HG03558 (cell line): ENCODE measurements around the gene HCFC1R1.
A peak's percentile ranks its signal among the peaks of the same experiment; 100 is the strongest.

Experiments
- ATAC-seq: cut with Tn5 transposase; IDR thresholded peaks from one replicate; pipeline ENCODE4 v1.9.1; 2021; ENCODE audit warnings: moderate number of reproducible peaks; ENCODE audit not compliant: unreplicated experiment; ENCODE audit errors: extremely low read depth

HCFC1R1 gene

DNA sequence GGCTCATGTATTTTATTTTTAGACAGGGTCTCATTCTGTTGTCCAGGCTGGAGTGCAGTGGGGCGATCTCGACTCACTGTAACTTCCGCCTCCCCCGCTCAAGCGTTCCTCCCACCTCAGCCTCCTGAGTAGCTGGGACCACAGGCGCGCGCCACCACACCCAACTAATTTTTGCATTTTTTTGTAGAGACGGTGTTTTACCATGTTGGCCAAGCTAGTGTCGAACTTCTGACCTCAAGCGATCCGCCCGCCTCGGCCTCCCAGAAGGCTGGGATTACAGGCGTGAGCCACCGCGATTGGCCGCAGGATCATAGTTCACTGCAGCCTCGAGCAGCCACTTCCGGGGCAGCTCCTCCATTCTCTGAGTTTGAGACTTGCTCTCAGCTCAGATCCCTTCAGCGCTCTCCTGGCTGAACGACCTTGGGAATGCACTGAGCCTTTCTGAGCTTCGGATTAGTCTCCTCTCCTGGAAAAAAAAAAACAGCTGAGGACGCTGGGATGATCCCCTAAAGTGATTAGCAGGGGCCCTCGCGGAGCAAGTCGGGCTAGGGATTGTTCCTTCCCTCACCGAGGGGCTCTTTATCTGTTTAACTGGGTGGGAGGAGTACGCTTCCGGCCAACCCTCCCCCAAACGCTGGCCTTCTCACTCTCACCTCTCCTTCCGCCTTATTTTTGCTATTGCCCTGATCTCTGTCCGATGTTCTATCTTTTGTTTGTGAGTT is 42.4 kb downstream of the HCFC1R1 start:
- no peak for ATAC-seq

DNA sequence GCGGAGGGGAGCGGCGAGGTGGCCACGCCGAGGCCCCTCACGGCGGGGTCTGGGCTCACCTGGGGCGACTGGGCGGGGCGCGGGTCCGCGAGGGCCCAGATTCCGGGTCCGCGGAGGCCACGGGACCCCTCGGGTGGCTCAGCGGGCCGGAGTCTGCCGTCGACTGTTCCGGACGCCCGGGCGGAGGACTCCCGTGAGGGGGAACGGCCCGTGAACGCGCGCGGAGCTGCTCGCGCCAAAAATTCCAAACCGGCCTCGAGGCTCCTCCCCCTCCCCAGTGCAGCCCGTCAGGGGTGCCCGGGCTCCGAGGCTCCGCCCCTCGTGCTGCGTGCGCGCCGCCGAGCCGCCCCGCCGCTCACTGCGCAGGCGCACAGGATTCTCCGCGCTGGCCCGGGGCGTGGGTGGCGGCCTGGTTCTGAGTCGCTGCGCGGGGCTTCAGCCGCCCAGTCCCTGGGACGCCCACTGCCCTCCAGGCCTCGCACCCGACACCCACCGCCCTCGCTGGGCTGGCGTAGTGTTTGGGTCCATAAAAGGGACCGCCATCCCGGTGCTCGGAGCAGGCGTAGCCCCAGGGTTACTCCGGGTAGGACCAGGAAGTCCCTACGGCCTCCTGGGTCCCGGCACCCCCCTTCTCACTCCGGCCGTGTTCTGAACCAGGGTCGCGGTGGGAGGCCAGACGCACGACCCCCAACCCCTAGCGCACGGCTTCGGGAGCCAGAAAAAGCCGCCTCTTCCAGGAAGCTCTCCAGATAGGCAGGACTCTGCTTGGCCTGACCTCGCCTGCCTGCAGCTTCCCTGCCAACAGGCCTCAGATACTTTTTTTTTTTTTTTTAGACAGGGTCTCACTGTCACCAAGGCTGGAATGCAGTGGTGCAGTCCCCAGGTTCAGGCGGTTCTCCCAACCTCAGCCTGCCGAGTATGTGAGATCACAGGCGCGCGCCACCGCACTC is 43.2 kb downstream of the HCFC1R1 start, which contains the start of gene PKMYT1:
Gene PKMYT1, minus strand, starts transcription at position 220 of the 950 bp plus-strand sequence. CDS start 789 bp downstream, outside the sequence.
- ATAC-seq: peak; percentile 40

DNA sequence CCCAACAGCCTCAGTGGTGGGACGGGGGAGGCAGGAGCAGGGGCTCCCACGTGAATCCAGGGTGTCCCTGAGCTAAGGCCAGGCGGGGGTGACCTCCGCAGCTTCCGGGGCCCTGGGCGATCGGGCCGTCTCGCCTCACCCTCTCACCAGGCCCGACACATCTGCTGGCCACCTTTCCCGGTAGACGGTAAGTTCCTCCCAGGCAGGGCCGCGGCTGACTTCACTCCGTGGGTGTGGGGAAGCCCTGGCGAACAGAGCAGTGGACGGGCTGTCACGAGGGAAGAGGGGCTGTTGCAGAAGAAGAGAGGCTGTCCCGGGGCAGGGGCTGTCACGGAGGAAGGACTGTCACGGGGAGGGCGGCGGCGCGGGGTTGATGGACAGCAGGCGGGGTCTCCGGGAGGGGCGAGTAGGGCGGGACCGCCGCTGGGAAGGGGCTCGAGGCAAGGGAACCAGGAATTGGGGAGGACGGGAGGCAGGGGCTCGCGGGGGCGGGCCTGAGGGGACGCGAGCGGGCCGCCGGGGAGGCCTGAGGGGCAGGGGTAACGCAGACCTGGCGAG is 44.0 kb downstream of the HCFC1R1 start:
- no peak for ATAC-seq

DNA sequence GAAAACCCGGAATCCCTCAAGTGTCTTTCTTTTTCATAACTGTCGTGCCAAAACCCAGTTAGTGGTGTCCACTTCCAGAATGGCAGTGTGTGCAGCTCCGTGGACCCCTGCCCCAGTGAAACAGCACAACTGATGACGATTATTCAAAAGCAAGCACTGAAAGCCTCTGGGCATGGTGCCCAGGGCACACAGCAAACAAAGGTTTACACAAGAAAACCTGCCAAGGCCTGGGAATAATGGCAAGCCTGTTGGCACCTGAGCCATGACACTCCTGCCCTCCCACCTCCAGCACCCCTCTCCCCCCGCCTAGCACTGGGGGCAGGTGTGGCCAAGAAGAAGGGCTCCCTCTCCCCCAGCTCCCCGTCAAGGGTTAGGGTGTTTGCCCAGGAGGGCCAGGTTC is 46.3 kb downstream of the HCFC1R1 start:
- no peak for ATAC-seq

DNA sequence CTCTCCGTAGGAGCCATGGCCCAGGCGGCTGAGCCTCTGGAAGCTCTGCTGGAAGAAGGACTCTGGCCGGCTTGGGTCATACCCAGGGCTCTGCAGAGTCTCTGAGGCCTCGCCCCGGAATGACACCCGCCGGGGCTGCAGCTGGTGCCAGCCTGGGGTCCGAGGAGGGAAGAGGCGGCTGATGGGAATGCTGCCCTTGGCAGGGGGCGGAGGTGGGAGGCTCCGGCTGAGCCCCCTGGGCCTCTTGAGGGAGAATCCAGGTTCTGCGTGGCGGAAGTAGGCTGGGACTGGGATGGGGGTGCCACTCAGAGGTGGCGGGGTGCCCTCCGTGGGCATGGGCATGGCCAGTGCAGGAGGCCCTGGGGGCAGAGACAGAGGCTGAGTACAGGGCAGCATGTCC is 47.1 kb downstream of the HCFC1R1 start:
- no peak for ATAC-seq

DNA sequence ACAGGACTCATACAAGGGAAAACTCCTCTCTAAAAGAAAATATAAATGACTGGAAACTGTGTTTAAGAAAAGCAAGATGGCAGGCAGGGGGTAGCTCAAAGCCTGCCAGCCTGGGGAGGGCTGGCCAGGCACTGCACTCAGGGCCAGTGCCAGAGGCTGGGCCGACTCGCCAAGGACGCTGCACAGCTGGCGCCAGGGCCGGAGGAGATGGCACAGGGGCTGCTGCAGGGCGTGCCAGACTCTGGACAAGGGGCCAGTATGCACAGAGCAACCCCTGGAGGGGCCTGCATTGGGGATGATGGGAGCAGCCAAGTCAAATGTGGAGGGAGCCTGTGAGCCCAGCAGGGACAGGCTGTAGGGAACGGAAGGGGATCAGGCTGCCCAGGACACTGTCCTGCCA is 47.5 kb downstream of the HCFC1R1 start:
- ATAC-seq: no peak

DNA sequence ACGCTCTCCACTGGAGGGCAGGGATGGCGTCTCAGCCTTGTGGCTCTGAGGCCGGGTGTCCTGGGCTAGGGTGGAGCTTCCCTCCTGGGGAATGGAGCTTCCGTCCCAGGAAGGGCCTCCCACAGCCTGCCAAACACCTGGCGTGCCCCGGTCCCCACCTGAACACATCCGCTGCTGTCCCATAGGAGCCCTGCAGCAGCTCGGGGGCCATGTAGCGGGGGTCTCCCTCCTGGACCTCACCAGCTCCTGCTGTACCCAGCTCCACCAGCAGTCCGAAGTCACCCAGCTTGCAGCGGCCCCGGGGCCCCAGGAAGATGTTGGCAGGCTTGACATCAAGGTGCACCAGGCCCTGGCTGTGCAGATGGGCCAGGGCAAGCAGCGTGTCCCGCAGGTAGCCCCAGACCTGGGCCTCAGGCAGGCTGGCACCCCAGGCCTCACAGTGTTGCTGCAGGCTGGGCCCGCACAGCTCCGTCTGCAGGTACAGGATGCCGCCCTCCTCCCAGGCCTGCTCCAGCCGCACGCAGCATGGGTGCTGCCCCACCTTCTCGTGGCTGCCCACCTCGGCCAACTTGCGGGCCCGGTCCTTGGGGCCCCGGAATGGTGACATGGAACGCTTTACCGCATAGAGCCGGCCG is 48.5 kb downstream of the HCFC1R1 start:
- no peak for ATAC-seq

DNA sequence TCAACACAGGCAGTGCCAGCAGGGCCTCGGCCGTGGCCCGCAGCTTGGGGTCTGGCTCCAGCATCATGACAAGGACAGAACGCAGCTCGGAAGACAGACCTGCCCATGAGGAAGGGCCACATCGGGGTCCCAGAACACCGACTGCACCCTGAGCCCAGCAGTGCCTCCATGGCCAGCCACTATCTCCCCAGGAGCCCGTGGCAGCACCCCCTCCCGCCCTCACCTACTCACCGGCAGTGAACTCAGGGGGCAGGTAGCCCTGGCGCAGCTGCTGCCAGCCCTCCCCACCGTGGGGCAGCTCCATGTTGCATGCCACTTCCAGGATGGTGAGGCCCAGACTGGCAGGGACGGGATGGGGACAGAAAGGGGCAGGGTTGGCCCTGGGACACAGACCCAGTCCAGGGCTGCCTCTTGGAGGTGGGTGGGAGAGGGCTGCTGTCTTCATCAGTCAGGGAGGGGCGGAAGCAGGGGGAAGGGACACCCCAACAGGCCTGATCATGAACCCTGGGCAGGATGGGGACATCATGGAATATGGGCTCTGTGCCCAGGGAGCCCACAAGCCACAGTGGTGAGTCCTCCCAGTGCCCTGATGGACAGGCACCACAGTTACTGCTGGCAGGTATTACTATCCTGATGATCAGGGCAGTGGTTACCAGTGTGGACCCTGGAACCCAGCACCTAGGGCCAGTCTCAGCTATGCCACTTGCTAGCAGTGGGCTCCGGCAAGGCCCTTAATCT is 49.3 kb downstream of the HCFC1R1 start:
- ATAC-seq: no peak

DNA sequence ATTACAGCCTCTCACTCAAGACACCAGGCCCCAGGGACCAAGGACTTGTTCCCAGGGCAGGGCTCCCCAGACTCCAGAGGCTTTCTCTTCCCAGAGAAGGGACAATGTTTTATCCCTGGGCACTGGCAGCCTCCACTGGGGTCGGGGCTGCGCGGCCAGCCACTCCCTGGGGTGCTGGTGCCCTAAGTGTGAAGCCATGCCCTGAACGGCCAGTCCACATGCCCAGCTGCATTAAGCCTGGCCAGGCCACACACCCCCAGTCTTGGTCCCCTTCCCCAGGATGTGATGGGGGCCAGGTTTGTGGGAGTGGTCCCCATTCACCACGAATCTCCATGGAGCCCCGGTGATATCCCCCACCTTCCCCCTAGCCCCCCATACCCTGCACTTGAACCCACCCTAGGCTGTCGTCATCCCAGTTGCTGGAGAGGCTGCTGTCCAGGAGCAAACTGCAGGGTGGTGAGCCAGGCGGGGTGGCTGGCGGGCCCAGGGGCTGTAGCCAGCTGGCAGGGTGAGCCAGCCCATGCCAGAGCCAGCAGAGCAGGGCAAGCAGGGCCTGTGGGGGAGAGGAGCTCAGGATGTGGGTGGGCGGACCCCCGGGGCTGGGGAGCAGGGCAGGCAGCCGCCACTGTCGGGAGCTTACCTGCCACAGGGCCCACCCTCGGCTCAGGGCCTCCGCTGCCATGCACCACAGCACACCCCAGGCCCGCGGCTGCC is 50.0 kb downstream of the HCFC1R1 start:
- no peak for ATAC-seq

DNA sequence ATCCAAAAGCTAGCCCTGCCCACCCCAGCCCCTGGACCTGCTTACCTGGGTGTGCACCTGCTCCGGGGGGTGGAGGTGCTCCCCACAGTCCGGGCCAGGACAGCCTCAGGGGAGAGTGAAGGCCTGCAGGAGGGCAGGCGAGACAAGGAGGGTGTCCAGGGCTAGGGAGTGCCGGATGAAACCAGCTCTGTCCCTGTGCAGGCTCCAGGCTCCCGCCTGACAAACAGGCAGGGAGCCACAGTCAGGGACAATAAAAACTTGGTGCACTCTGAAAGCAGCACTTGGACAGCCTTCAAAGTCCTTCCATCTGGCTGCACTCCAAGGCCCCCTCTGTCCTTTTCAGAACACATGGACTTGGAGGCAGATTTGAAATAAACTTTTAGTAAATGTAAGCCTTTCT is 50.6 kb downstream of the HCFC1R1 start:
- no peak for ATAC-seq
